SH-SY5Y (cell line): ENCODE results near the gene LONP1.

Source experiments
- GATA2 ChIP-seq: IDR thresholded peaks from 2 replicates; pipeline ENCODE4 v1.6.1; 2011; ENCODE audit warnings: mild to moderate bottlenecking, low read depth, low read length
- GATA3 ChIP-seq: IDR thresholded peaks from 2 replicates; pipeline ENCODE4 v1.6.1; 2011; ENCODE audit warnings: low read depth, mild to moderate bottlenecking, low read length, moderate library complexity

DNA sequence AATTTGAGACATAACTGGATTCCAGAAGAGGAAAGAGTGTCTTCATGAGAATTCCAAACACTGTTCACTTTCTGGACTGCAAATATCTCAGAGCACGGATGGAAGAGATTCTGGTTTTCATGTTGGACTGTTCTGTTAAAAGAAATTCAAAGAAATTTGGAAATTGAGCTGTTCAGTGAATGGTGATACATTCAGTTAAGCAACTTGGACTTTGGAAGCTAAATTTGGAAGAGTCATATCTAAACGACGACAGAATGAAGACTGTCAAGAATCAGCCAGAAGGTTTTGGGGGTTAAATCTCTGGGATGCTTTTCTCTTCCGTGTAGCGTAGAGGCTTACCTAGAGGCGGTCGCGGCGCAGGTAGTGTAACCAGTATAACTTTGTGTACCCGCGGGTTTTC, 71.5 kb downstream of the LONP1 start:
- TF ChIP-seq GATA2 (no peak), GATA3 (no peak)
